ENCODE measurements around the gene STX10.
A peak's percentile ranks its signal among the peaks of the same experiment; 100 is the strongest.

Gene STX10

DNA sequence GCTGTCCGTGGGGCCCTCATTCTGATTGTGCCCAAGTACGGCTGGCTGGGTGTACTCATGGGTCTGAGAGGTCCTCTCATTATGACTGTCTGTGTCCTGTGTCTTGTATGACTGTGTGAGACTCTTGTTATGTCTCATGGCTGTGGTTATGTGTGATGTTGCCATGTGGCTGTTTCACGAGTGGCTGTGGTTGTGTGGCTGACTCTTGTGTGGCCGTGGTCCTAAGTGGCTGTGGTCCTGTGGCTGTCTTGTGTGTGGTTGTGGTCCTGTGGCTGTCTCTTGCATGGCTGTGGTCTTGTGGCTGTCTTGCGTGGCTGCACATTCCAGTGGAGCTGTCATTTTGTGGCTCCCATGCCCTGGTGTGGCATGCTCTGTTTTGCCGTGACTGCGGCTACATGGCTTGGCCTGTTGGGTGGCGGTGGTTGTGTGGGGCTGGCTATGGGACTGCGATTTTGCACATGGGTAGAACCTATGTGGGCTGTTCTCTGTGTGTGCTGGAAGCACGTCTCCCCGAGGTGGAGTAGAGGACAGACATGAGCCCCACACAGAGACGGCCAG, 50.1 kb downstream of the STX10 start:
- DNase-seq (ENCODE audit: low read depth in 2 of 2): peak in 1 of 2 donors; percentile 56

DNA sequence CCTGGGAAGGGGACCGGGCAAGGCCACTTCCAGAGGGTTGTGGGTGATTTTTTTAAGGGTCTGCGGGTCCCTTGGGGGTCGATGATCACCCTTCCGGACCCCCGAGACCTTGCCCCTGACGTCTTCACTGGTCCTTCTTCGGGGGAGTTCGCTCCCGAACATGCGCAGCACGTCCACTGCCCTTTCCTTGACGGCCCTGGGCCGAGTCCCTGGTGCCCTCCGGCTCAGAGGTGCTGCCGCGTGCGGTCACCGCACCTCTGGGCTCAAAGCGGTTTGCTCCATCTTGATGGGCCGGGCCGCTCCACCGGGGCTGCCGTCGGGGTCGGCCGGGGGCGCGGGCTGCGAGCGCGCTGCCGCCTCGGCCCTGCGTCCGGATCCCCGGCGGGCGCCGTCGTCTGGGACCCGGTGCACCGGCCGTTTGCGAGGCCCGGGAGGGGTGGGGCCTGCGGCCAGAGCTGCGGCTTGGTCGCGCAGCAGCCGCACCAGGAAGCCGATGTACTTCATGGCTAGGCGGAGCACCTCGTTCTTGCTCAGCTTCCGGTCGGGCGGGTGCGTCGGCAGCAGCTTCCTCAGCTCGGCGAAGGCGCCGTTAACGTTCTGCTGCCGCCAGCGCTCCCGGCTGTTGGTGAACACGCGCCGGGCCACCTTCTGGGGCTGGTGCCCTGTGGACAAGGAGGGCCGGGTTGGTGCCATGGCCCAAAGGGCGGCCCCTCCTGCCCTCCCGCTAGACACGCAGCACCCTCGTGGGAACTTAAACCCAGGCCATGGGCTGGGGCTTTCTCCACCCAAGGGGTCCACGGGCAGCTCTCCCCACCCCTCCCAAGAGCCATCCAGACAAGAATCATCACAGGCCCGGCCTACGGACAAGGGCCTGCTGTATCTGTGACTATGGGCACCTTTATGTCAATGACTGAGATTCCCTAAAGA, 50.8 kb downstream of the STX10 start:
- DNase-seq (ENCODE audit: low read depth in 2 of 2): peak in 1 of 2 donors; percentile 75

GRCh38 chr19:13098277-13099072, 51.7 kb downstream of the STX10 start:
- no peak for DNase-seq (ENCODE audit: low read depth in 2 of 2)

DNA sequence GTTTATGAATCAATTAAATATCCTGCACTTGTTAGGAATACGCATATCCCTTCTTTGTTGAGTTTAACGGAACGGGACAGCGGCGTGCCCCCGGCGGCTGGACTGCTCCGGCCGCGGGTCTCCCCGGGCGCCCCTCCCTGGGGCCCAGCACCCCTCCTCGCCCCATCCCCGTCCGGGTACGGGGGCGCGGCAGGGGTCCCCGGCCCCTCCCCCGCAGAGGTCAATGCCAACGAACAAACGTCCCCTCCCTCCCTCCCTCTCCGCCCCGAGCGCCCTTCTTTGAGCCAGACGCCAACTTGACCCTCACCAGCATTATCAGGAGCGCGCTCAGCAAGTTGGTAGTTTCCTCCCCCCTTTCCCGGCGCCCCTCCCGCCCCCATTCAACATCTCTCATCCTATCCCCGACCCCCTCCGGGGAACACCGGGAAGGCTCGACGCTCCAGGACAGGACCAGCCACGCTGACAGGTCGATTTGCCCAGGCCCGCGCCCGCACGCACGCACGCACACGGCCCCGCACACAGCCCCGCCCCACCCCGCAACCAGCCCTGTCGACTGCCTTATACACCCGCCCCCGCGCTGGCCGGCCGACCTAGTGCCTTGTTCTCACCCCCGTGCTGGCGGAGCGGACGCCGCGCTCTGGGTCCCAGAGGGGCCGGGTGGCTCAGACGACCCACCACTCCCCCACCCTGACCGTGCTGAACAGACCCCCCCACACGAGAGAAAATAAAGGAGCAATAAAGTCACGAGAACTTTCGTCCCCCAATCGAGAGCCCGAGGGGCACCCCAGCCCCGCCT, 52.5 kb downstream of the STX10 start:
- DNase-seq (ENCODE audit: low read depth in 2 of 2): no peak

DNA sequence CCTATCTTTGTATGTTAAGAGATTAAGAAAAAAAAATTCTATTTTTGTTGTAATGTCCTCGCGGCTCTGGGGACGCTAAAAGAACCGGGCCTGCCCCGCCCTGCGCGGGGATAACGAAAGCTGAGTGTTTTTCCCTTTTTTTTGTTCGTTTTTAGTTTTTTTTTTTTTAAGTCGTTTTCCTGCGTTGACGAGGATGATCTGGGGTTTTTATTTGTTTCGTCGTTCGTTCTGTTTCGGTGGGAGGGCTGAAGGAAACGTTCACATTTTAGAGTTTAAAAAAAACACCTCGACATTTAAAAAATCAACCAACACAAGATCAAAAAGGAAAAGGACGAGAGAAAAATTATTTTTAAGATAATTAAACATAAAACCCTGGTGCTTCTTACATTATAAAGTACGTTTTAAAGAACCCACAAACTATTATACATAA, 53.1 kb downstream of the STX10 start:
- no peak for DNase-seq (ENCODE audit: low read depth in 2 of 2)

DNA sequence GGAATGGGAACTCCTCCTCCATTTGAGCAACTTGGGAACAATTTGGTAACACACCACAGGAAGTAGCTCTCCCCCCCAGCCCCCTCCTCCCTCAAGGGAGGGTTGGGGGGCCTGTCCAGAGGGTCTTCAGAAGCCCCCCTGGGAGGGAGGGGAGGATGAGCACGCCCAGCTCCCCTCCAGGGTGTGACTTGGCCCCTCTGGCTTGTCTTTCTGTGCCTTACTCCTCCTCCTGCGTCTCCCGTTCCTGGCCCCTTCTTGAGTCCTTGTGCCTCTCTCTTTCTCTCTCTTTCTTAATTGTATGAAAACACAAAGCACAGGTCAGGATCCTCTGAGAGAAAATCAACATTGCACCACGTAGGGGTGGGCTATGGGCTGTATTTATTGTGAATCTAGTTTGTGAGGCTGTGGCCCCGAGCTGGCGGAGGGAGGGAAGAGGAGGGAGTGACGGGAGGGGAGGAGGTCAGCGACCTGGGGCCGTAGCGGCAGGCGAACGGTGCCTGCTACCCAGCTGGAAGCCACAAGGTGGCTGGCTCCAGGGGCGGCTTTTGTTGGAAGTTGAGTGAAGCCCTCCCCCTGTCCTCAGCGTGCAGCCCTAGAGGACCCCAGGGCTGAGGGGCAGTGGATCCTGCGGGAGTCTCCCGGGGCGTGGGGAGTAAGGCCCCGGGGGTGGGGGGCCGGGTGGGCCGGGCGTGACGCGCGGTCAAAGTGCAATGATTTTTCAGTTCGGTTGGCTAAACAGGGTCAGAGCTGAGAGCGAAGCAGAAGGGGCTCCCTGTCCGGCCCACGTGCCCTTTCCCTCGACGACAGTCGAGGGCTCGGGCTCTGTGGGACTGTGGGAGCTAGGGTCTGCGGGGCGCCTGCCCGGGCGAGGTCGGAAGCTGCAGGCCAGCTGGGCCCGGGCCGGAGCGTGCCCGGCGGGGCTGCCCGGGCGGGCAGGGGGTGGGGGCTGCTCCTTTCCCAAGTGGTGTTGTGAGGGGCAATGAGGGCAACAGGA, 53.9 kb downstream of the STX10 start:
- no peak for DNase-seq (ENCODE audit: low read depth in 2 of 2)

DNA sequence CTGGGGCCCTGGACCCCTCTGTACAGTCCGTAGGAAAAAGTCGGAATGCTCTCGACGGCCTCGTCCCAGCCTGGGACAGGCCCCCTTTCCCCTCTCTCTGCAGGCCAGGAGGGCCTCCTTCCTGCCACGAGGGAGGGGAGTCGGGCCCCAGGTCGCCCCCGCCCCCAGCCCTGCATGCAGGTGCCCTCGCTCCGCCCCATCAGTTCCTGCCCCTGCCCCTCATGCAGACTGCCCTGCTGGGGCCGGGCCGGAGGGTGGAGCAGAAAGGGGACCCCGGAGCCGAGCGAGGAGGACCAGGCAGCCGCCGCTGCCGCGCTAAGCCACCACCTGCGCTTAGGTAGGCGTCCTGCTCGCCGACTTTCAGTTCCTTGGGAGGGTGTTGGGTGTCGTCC, 54.8 kb downstream of the STX10 start:
- no peak for DNase-seq (ENCODE audit: low read depth in 2 of 2)

GRCh38 chr19:13094771-13095392, 55.3 kb downstream of the STX10 start:
- DNase-seq (ENCODE audit: low read depth in 2 of 2): no peak

GRCh38 chr19:13094106-13094504, 56.1 kb downstream of the STX10 start:
- DNase-seq (ENCODE audit: low read depth in 2 of 2): no peak

Measured in stimulated activated CD8-positive, alpha-beta memory T cell treated with anti-CD3 and anti-CD28 coated beads, Interleukin-15, amount 100 ng/mL, for 48 hours (primary cell).